GM21723 (cell line): ENCODE results near the gene PARD3B.
"Not testable (repeated sequence)": the region's sequence is repeated elsewhere in the genome, so short reads cannot be mapped to it uniquely, and the experiment has no call there.

Source experiments
- ATAC-seq: cut with Tn5 transposase; IDR thresholded peaks from one replicate; pipeline ENCODE4 v1.9.1; 2021; ENCODE audit warnings: mild to moderate bottlenecking, moderate library complexity; ENCODE audit not compliant: unreplicated experiment

Gene PARD3B

DNA sequence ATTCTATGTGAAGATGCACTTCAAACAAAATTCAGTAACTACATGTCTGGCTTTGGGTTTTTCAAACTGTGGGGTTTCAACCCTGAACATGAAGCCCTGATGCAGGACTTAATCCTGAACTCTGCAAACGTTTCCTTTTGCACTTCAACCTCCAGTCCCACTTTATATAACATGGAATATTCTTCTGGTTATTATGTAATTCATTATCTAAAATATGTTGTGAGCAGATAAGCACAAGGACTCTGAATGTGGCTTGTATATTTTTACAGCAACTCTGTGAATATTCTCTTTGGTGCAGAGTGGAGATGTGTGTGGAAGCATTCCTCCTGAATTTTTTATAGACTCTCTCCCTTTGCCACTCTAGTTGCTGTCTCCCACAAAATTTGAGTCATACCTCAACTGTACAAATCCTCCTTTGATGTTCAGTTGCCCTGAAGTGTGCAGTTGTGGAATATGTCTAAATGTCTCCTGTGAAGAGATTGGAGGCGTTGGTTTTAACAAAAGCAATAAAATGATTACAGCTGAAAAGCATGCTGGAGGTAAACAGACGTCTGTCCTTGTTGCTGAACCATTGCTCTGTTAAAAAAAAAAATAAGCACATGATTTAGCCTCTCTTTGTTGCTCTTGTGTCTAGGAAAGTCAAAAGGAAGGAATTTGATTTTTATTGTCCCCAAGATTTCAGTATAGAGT is 931.9 kb downstream of the PARD3B start:
- no peak for ATAC-seq

GRCh38 chr2:205481861-205482260 is 936.6 kb downstream of the PARD3B start:
- no peak for ATAC-seq

DNA sequence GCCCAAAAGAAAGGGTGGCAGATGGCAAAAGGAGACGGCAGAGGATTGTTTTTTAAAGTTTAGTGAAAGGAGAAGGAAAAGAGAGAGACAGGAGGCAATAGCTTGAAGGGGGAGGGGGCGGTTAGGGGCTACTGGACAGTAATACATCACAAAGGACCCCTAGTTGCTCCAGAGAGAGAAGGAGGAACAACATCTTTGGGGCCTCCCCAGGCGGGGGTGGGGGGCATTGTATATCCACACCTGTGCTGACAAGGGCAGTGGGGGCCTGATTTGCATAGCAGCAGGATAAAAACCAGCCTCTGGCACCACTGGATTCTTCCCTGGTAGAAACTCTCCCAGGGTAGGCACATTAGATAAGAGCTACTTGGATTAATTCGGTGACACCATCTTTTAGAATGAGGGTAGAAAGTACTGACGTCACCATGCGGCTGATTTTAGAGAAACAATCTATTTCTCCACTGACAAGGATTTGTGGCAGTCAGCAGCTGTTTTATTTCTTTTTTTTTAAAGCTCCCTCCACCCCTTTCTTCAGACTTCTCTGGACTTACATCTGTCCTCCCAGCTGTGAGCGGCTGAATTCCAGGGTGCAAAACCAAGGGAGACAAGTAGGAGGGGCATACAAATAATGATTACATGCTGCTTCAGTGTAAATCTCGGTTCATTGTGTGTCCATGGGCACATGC is 937.3 kb downstream of the PARD3B start:
- ATAC-seq: no peak

DNA sequence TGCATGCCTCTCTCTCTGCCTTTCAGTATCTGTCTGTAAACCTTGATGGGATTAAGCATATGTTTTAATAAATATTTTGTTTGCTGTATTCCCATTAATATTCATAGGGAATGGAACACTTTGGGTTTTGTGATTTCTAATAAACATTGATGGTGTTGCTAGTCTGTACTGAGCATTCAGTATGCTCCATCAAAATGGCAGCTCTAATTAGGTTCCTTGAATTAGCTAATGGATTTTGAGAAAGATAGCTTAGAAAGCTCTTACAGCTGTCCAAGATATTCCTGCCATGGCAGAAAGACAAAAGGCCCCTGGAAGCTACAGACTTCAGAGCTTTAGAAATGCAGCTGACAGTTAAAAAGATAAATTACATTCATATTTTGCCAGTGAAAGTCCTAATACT is 937.8 kb downstream of the PARD3B start:
- ATAC-seq: no peak

DNA sequence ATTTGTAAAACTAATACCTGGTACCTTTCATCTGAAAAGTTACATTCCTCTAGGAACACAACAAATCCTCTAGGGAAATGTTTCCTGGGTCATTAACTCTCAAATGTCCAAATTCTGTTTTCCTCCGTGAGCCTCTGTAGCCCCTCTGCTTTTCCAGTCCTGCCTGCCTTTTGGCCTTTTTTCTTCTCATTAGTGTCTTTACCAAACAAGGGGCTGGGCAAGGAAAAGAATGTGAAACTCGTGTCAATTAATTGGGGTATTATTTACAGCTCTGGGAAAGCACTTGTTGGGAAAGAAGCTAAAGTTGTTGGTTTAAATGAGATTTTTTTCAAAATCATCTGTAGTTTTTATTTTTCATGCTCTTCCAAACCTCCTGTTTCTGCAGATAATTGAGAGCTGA is 938.9 kb downstream of the PARD3B start:
- ATAC-seq: no peak

GRCh38 chr2:205484764-205485163 is 939.5 kb downstream of the PARD3B start:
- ATAC-seq: no peak

DNA sequence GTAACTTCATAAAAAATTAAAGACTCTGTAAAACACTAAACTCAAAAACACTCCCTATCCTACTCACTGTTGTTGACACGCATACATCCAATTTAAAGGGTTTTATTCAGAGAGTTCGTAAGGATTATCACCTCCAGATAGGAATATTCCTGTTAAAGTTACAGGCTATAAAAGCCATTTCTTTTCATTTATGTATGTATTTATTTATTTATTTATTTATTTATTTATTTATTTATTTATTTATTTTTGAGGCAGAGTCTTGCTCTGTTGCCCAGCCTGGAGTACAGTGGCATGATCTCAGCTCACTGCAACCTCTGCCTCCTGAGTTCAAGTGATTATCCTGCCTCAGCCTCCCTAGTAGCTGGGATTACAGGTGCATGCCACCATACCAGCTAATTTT is 948.3 kb downstream of the PARD3B start:
- not testable (repeated sequence) for ATAC-seq

- no peak for ATAC-seq
These were observed 949.4 kb downstream of the PARD3B start for GRCh38 chr2:205494537-205495235.

- no peak for ATAC-seq
These were observed 950.5 kb downstream of the PARD3B start for GRCh38 chr2:205495819-205496218.

- ATAC-seq: no peak
These were observed 951.1 kb downstream of the PARD3B start for GRCh38 chr2:205496370-205496769.

GRCh38 chr2:205496772-205497171 is 951.5 kb downstream of the PARD3B start:
- ATAC-seq: no peak

GRCh38 chr2:205499006-205499405 is 953.7 kb downstream of the PARD3B start:
- no peak for ATAC-seq

- ATAC-seq: no peak
These were observed 954.8 kb downstream of the PARD3B start for GRCh38 chr2:205500065-205500464.

- no peak for ATAC-seq
These were observed 955.7 kb downstream of the PARD3B start for GRCh38 chr2:205500951-205501350.

DNA sequence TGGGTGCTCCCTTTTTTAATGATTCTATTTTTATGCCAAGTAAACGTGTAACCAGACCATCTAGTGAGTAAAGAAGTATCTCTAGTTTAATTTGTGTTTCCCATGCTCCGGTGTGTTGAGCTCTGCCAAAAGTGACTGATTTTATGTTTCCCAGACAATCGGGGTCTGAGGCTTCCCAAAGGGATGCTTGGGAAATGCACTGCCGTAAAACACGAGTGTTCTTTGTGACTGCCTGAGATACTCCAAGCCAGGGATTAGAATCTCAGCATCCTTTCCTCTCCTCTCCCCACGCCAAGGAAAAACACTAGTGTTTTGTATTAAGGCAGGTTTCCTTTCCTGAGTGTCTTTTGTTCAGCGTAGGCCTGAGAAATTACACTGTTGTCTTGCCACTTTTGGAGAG is 956.6 kb downstream of the PARD3B start:
- no peak for ATAC-seq

- ATAC-seq: no peak
These were observed 960.1 kb downstream of the PARD3B start for GRCh38 chr2:205505371-205505770.

DNA sequence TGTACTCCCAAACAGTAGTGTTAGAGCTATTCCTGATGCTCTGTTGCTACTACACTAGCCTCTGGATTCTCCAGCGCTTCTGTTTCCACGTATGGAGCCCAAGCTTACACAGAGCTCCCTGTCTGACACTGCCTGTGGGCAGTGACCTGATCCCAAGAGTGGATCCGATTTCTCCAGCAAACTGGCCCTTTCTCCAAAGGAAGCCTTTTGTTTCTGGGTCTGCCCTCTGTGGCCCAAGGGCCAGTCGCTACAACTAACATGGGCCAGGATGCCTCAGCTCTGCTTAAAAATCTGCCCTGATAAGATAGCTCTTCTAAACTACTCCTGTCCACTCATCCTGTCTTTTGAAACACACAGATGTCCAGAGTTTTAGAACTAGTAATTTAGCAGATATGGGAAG is 964.4 kb downstream of the PARD3B start:
- ATAC-seq: no peak

- no peak for ATAC-seq
These were observed 965.1 kb downstream of the PARD3B start for GRCh38 chr2:205510345-205510744.

DNA sequence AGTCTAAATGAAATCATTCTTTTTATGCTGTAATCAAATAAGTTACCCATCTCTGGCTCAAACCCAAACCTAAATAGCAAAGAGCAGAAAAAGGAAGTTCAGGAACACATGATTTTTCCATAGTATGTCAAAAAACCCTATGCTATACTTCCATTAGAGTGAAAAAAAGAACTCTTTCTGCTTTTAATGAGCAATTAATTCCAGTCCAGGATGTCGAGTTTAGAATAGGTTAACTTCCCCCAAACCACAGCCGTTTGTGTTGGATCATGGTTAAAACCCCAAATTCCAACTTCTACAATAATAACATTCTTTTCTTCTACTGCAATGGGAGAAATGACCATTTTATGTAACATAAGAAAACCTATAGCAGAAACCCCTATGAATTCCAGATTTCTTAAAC is 965.9 kb downstream of the PARD3B start:
- ATAC-seq: no peak

DNA sequence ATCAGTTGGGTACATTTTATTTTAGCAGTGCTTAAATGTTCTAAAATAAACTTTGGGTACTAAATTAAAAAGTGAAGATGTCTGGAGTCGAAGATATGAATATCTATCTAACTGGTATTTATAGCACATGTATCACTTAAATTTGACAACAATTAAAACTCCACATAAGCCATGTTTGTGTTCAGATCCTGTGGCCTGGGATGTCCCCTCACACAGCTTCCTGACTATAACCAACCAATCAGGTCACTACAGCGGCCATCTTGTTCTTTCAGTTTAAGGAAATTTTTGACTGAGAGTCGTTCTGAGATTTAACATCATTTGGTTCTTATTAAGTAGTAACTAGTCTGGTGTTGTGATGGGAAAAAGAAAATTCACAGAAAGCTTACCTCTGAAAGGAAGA is 966.4 kb downstream of the PARD3B start:
- ATAC-seq: no peak

- ATAC-seq: no peak
These were observed 975.0 kb downstream of the PARD3B start for GRCh38 chr2:205520311-205520710.

- no peak for ATAC-seq
These were observed 979.4 kb downstream of the PARD3B start for GRCh38 chr2:205524656-205525055.
